ENCODE measurements around the gene ASTN1.
A peak's percentile ranks its signal among the peaks of the same experiment; 100 is the strongest.

The ASTN1 gene

DNA sequence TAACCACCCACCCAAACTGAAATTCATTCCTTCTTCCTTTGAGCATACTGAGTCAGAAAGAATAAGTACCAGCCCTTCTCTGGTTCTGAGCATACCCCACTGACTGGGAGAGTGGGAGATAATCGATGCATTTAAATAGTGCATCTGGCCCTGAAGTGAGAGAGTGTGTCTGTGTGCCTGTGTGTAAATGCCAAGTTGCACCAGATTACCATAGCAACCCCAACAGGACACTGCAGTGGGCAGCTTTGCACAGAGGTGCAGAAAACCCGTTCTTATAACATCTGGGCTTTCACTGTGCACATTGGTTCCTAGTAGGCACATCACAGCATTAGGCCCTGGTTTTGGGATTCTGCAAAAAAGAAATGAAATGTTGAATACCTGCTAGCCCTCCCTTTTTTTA lies 2.3 kb downstream of the ASTN1 start:
- no peak for DNase-seq

DNA sequence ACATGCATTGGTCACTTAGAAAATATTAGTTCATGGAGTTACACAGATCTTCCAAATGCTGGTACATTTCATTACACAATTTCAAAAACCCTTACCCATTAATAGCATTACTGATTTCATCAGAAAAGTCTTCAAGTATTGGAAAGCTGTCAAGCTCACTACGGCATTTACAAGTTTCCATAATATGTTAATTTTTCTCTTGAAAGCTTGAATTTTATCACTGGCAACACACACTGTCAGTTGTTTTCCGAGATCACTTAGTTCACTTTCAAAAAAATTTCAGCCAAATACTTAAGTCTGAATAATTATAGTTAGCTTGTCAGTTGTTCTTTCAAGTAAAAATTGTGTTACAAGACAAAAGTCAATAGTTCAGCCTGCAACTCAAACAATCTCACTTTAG lies 18.0 kb downstream of the ASTN1 start:
- no peak for DNase-seq

- DNase-seq: no peak
These were observed 19.1 kb downstream of the ASTN1 start for GRCh38 chr1:177145106-177146070.

GRCh38 chr1:177142791-177143271 lies 21.7 kb downstream of the ASTN1 start:
- DNase-seq: no peak

DNA sequence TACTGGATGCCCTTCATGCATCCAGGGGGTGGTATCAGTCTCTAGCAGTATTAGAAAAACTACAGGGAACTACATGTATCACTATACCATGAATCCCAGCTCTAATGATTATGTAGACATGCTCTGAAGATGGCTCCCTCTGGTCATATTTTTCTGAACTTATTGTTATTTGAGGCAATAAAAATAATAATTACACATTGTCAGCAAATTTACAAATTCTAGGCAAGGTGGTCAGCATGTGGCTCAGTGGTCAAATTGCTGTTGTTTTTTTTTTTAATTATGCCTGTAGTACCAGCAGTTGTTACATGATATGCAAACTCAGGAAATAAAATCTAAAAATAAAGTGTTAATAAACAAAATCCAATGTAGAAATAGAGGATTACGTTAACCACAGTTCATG lies 22.5 kb downstream of the ASTN1 start:
- DNase-seq: no peak

DNA sequence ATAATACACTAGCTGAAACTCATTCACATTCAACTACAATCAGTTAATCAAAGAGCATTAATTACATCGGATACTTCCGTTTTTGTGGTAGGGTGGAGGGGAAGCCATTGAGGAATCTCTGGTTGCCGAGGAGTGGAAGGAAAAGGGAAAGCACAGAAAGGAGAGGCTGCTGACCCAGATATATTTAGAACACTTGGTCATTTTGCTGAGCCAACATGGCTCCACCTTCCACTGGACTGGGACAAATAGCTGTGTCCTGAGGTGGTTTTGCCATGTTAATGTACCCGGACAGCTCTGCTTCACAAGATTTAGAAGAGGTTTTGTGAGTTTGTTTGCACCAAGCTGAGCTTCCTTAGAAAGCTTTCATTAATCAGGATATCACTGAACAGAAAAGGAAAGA lies 26.2 kb downstream of the ASTN1 start:
- no peak for DNase-seq

GRCh38 chr1:177137814-177138213 lies 26.7 kb downstream of the ASTN1 start:
- DNase-seq: no peak

DNA sequence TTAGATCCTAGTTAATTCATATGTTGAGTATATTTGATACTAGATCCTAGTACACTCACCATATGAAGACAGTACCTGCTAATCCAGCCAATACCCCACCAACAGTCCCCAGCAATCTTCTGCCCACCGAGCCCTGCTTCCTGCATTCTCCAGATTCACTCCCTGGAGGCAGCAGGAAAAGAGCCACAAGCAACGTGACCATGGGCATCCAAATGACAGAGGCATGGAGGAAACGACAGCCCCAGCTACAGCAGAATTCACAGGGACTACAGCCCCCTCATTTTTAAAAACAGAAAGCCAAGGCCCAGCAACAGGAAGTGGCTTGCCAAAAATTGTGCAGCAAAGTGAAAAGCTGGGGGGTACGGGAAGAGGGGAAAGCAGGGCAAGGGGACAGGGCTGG lies 29.3 kb downstream of the ASTN1 start:
- DNase-seq: no peak

- no peak for DNase-seq
These were observed 30.5 kb downstream of the ASTN1 start for GRCh38 chr1:177133977-177134538.

DNA sequence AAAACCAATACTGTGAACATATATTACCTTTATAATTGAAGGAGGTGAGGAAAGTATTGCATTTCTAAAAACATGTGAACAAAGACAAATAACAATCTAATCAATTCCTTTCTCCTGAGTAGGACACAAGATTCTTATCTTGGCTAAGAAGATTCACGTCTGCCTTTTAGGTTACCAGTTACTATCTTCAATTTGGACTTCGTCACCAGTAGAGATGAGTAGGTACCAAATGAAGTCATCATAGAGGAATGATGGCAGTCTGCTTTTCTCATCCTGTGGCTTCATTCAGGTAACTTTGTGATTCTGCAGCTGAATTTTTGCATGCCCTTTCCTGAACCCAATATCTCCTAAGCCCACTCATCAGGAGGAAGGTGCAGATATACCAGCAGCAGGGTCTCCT lies 32.4 kb downstream of the ASTN1 start:
- DNase-seq: no peak

- no peak for DNase-seq
These were observed 32.8 kb downstream of the ASTN1 start for GRCh38 chr1:177131723-177132122.

GRCh38 chr1:177130451-177130945 lies 34.0 kb downstream of the ASTN1 start:
- DNase-seq: no peak

- no peak for DNase-seq
These were observed 35.7 kb downstream of the ASTN1 start for GRCh38 chr1:177128665-177129281.

DNA sequence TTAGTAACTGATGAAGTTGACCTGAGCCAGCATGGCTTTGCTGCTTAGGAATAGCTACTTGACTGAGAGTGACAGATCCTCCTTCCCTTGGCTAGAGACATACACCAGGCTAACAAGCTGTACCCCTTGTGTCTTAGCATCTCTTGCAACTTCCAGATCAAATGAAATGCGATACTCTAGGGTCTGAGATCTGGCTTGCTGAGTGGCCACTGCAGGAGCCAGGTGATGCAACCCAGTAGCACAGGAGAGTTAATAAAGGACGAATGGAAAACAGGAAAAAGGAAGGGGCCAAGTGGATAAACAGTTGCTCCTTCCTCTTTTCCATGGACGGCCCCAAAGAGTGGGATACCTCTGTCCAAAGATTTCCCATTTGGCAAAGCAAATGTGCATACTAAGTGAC lies 38.2 kb downstream of the ASTN1 start:
- DNase-seq: no peak

DNA sequence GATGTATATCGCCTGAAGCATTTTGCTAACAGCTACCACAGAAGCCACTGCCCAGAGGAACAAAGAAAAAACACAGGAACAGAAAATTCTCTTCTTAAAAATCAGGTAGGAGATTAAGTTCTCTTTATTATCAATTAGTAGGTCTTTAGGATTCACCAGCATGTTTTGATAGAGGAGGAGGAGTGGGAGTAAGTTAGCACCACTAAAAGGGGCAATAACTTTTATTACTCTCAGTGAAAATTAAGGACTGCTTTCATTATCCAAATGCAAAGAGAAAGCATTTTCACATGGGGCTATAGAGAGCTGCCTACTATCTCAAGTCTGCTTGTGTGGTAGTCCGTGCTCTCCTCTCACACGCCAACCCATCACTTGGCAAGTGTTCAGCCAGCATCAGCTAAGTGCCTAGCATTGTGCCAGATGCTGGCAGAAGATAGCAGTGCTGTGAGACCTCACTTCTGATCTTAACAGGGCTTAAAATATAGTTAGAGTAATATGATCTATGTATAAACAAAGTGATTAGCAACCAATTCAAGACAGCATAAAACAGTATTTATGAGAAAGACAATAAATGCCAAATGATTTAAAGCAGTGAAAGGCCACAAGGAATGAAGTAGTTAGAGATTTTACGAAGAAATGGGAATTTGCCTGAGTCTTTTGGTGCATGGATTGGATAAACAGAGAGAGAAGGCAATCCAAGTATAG lies 39.8 kb downstream of the ASTN1 start:
- DNase-seq: no peak

DNA sequence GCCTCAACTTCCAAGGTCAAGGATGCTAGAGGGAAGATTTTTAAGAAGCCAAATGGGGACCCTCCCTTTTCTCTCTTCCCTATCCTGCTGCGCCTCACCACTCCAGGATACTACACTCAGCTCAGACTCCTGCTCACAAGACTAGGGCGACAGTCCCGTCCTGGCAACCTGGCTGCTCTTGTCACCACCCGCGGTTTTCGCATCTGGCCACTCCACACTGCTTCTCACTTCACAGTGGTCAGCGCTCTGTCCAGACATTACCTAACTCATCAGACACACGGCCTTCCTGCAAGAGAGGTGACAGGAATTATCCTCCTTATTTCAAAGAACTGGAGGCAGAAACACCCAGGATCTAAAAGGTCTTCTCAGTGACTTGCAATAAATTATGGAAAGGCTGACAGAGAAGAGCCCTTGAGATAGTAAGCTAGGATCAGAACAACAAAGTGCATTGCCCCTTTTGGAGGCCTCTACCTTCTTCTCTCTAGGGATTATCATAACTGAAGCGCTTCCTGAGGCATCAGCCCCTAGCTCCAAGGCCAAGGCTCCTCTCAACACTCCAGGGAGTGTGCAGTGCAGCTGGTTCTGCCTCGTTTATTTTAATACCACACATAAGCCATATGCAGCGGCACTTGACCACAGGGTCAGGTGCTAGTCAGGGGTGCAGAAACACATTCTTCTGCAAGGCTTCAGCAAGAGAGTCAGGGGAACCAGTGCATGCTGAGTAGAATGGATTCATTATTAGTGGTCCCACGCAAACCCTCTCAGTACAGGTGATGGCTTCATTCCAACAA lies 41.9 kb downstream of the ASTN1 start:
- DNase-seq: peak; percentile 53 to 78

GRCh38 chr1:177119311-177119710 lies 45.2 kb downstream of the ASTN1 start:
- no peak for DNase-seq

DNA sequence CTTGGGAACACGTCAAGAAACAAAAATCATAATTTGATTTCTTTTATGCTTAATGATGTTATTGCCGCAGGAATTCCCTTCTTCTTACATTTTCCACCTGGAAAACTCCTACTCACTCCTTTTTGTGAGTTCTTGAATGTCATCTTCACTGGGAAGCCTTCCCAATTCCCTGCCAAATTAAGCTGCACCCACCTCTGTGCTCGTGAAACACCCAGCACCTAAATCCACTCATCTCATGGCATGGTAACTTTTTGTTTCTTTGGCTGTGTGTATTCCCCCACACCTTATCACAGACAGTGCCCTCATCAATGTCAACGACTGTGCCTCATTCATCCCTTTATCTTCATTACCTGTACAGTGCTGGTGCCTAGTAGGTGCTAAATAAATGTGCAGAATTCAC lies 45.6 kb downstream of the ASTN1 start:
- DNase-seq: no peak

- no peak for DNase-seq
These were observed 47.6 kb downstream of the ASTN1 start for GRCh38 chr1:177116941-177117340.

GRCh38 chr1:177106614-177107365 lies 57.7 kb downstream of the ASTN1 start:
- peak in 1 of 2 experiments; percentile 44 for DNase-seq

DNA sequence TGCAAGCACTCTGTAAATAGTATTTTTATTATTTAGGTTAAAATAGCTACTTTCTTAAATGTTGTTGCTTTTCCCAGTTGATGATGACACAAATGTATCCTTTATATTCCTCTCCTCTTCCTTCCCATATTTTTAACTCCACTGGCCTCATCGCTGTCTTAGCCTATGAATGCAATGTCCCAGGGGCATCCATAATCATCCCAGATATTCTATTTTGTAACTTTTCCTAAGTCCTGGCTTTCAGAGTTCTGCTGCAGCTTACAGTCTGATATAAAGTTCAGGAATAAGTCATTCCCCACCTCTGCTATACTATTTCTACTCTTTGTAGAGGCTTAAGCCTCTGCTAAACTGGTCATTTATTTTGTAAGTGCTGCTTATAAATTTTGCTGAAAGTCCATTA lies 58.3 kb downstream of the ASTN1 start:
- no peak for DNase-seq

Measured in cerebellar nuclear complex (tissue), 1 donor.